ENCODE measurements around the gene TMX1. TPM values are rescaled to one million over a fixed set of nuclear protein-coding genes. Genes with fewer than 3 reads are reported as not detected.

The TMX1 gene, protein sequence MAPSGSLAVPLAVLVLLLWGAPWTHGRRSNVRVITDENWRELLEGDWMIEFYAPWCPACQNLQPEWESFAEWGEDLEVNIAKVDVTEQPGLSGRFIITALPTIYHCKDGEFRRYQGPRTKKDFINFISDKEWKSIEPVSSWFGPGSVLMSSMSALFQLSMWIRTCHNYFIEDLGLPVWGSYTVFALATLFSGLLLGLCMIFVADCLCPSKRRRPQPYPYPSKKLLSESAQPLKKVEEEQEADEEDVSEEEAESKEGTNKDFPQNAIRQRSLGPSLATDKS
- total RNA-seq (2022; extraction: Qiagen RNA extraction): 31.7 to 55.1 TPM (median 38.1 TPM) in 5 replicates

DNA sequence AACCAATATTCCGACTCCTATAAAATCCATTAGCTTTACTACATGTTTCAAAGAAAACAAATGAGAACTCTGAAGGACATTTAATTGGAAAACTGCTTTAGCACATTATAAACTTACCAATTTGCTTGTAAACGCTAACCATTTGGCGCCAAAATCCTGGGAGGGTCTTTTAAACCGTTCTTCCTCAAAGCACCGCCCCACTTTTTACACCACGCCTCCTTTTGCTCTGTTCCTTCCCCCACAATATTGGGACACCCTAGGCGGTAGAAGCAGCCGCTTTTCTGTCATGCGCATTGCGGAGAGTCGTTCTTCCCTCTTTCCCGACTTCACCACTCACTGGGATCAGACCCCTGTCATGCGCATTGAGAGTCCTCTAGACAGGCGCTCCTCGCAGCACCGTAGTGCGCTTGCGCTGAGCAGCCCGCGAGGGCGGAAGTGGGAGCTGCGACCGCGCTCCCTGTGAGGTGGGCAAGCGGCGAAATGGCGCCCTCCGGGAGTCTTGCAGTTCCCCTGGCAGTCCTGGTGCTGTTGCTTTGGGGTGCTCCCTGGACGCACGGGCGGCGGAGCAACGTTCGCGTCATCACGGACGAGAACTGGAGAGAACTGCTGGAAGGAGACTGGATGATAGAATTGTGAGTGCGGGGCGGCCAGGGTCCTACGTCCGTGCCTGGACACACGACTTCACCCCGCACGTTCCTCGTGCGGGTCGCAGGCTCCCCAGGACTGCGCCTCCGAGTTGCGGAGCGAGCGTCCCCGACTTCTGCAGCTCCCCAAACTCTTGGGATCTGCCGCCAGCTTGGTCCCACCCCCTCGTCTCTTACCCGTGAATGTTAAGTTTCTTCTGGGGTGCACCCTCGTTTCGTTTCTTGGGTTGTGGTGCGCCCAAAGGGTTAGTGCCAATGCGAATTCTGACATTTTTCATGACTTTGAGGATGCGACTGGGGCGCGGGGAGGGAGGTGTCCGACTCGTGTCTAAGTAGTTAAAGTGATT is at the start of gene TMX1:
TMX1 (plus strand) TSS at position 435 of the 991 bp plus-strand sequence; CDS start at position 481, 46 bp downstream.

Other genes starting within 250 kb of the TMX1 start
- 12.1 to 14.2 TPM (median 13.5 TPM) in 5 replicates for gene TRIM9, start 145.1 kb upstream of the TMX1 start, total RNA-seq (2022; extraction: Qiagen RNA extraction)

Data from A549 treated with Hydrocortisone at 1 μM for 4 hours (cell line).